ENCODE measurements around the gene CEP170B.
"Not testable (repeated sequence)": the region's sequence is repeated elsewhere in the genome, so short reads cannot be mapped to it uniquely, and the experiment has no call there.

The CEP170B gene

DNA sequence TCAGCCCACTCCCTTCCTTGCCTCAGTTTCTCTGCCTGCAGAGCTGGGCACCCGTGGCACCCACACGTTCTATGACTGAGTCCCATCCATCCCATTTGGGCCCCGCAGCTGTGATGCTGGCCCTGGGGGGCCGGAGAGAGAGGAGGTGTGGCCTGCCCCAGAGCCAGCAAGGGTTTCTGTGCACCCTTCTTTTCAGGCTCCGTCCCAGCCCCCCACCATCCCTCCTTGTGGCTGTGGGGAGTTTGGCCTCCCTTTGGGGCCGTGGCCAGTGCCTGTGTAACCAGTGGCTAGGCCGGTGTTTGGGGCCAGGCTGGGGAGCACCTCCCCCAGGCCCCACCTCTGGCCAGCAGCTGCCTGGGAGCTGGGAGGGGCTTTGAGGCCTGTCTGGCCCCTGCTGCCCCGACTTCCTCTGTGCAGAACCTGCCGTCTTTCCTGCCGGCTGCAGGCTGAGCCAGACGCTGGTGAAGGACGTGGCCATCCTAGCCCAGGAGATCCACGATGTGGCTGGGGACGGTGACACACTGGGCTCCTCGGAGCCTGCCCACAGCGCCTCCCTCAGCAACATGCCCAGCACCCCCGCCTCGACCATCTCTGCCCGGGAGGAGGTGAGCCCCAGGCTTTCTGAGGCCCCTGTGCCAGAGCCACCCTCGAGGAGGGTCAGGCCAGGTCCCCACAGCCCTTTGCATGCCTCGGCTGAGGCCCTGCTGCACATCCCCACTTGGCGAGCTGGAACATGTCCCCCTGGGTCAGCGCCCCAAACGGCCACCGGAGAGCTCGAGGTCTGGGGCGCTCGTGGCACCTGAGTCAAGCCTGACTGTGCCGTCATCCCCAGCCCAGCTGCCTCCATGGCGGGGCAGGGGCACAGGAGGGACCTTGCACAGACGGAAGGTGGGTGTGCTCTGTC lies 27.7 kb downstream of the CEP170B start:
- DNase-seq: no peak

DNA sequence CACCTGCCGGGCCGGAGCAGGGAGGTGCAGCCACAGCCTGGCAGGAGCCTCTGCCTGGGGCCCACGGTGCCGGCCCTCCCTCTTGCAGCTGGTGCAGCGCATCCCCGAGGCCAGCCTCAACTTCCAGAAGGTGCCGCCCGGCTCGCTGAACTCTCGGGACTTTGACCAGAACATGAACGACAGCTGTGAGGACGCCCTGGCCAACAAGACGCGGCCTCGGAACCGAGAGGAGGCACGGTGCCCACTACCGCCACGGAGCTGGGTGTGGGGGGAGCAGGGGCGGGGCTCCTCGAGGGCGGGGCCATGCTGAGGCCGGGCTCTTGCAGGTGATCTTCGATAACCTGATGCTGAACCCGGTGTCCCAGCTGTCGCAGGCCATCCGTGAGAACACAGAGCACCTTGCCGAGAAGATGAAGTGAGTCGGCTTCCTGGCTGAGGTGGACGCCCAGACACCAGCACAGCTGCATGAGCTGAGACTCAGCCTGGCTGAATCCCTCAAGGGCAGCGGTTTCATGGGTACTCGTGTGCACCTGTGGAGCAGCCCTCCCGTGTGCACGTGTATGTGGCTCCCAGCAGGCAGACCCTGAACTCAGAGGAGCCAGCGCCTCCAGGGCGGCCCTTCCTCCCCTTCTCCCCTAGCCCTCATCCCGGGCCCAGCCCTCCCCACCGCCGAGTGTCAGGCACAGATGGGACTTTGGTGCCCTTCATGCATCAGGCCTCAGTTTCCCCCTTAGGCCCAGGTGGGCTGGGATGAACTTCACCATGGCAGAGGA lies 28.6 kb downstream of the CEP170B start:
- DNase-seq: no peak

DNA sequence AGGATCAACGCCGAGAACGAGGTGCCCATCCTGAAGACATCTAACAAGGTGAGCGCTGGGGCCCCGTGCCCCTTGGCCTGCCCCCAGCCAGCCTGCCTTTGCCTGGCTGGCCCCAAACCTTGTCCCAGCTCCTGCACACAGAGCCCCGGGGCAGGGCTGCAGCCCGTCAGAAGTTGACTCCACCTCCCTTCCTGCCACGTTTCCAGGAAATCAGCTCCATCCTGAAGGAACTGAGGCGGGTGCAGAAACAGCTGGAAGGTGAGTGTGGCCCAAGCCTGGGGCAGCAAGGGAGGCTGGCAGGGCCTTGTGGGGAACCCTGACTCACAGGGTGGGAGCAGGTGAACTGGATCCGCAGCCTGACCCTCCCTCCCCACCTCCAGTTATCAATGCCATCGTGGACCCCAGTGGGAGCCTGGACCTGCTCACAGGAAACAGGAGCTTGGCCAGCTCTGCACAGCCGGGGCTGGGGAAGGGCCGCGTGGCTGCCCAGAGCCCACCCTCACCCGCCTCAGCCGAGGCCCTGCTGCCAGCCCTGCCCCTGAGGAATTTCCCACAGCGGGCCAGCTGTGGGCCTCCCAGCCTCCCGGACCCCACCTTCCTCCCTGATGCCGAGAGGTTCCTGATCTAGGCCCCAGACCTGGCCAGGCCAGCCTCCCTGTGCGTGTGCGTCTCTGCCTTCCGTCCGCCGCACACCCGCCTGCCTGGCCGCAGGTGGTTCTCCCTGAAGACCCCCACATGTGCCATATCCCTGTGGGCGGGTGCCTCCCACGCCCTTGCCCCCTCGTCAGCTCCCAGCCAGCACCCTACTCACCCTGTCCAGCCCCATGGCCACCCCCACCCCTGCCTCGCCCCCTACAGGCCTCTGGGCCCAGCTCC lies 29.5 kb downstream of the CEP170B start:
- DNase-seq: no peak

DNA sequence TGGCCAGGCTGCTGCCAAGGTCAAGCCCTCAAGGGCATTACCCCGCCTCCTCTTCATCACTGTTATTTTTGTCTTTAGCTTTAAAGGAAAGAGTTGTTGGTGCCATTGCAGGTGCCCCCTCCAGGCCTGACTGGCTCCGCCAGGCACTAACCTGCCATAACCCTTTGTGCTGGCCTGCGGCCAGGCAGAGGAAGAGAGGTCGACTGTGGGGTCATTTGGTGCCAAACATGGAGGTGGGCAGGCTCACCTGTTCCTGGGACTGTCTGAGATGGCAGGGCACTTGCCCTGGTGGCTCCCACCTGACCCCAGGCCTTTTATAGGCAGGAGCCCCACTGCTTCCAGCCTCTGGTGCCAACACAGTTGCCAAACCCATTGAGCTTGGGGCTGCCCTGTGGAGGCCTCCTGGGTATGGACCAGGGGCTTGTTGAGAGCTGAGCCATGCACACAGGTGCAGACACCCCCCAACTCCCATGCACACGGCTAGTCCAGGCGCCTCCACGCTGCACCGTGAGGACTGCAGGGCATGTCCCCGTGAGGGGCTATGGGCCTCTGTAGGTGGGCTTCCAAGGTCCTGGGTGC lies 30.2 kb downstream of the CEP170B start:
- no peak for DNase-seq

DNA sequence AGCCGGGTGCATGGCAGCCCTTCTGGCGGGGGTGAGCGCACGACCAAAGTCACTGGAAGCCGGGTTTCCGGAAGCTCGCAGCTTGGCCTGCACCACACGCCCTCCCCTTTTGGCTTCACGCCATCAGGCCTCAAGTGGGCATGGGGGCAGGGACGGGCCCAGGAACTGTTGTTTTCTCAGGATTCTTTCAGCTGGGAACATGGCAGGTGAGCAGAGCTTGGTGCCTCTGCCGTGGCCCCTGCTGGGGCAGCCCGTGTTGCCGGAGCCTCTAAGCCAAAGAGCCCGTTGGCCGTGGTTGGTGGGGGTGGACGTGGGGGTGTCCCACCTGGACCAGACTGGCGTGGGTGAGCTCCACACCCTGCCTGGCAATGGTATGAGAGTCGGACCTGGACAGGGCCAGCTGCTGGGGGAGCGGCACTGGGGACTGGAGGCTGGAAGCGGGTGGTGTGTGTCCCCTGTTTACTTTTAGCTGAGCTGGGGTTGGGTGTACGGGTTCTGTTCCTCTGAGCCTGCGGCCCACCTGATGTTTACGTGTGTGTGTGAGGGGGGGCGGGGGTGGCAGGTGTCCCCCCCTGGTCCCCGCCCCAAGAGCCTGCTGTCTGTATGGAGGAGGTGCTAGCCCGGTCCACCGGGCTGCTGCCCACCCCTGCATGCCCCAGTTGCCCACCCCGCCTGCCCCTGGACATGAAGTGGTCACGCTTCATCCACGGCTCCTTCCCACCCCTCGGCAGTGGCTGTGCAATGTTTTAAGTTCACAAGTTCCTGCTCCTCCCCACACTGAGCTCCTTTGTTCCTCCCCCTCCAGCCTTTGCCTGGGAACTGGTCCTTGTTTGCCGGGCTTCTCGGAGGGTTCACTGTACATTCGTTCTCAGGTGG lies 31.0 kb downstream of the CEP170B start:
- peak; percentile 10 for DNase-seq

DNA sequence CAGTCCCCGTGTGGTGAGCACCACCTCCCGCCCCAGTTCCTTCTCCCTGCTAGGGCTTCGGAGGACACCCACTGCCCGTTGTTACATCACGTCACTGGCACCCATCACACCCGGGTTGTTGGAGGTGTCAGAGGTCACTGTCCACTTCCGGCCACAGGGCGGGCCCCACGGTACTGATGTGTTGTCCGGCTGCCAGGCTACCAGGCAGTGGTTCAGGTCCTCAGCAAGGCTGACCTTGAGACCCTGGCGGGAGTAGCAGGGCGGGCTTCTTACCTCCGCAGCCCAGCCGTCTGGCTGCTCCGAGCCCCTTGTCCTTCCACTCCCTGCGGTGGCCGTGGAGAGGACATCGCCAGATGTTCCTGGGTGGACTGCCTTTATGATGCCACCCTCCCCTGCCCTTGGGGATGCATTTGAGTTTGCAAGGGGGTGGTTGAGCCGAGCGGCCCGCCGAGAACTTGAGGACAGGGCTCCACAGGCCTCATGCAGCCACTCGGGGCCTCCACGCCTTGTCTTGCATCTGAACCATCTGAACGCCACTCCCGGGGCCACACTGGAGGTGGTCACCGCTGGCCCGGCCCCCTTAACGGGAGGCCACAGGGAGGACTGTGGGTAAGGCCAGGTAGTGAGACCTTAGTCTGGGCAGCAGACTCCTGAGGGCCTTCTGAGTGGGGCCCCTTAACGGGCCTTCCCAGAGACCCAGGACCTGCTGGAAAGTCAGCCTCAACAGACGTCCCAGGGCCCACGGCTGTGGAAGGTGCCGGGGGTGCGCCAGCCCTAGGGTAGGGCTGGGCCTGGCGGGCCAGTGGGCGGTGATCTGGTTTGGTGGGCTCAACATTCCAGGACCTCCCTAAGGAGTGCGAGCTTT lies 32.5 kb downstream of the CEP170B start:
- no peak for DNase-seq

DNA sequence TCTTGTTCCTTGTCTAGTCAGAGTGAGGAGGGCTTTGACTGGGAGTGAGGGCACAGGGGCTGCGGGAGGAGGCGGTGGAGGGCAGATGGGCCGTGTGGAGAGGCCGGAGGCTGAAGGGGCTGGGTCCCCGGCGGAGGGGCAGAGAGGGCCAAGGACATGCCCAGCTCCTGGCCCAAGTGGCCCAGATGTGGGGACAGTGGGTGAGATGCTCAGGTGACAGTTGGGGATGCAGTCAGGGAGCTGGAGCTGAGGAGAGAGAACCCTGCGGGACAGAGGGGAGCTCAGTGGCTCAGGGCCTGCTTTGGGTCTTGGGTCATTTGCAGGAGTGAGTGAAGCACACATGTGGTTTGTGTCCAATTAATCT lies 33.1 kb downstream of the CEP170B start:
- DNase-seq: no peak

DNA sequence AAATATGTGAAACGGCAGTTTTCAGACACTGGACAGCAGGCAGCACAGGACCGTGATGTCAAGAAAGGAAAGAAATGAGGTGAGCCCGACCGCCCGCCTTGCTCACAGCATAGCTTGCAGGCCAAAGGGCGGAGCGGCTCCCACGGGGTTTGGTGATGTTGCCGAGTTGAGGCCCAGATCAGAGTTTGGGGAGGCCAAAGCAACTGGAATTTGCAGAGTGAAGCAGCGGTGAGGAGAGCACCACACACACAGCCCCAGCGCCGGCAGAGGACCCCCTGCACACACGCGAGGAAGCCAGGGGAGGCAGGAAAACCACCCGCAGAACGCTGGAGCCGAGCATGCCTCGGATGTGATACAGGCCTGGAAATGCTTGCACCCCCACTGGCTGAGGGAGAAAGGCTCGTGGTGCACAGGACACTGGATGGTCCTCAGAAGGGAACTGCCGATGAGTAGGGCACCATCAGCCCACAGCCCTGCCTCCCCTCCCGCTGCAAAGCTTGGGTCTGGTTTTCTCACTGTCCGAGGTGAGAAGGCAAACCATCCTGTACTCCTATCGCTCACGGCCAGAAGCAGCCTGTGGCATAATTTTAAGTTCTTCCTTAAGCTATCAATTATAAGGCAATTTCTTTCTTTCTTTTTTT lies 33.9 kb downstream of the CEP170B start:
- no peak for DNase-seq

DNA sequence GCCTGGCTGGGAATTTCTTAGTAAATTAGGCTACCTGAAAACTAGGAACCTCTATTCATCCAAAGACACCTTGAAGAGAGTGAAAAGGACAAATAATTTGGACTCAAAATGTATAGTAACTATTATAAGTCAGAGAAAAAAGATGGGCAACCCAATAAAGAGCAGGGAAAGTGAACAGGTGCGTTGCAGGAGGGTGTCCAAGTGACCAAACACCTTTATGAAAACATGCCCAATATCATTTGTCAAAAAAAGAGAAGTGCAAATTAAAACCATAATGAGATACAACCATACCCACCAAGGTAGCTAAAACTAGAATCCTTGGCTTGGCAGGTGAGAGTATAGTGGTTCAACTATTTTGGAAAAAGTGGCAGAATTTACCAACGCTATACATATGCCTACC lies 34.7 kb downstream of the CEP170B start:
- no peak for DNase-seq

DNA sequence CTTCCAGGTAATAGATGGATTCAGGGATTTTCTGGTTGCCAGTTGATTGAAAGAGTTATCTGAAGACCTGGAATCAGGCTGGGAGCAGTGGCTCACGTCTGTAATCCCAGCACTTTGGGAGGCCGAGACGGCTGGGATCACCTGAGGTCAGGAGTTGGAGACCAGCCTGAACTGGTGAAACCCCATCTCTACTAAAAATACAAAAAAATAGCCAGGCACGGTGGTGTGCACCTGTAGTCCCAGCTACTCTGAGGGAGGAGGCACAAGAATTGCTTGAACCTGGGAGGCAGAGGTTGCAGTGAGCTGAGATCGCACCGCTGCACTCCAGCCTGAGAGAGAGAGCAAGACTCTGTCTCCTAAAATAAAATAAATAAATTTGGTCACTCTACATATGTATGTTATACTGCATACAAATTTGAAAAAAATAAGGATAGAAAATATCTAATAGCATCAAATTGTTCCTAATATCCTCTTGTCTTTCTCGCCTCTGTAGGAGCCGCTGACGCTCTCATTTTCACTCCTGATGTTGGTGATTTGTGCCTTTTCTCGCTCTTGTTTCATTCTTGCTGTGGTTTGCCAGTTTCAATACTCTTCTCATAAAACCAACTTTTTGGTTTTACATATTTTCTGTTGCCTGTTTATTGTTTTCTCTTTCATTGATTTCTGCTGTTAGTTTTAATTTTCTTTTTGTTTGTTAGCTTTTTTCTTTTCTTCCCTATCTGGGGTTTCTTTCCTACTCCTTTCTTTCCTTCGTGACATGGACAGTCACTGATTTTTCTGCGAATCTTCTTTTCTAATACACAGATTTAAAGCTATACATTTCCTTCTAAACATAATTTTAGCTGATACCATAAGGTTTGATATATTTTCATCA lies 35.8 kb downstream of the CEP170B start:
- DNase-seq: no peak

DNA sequence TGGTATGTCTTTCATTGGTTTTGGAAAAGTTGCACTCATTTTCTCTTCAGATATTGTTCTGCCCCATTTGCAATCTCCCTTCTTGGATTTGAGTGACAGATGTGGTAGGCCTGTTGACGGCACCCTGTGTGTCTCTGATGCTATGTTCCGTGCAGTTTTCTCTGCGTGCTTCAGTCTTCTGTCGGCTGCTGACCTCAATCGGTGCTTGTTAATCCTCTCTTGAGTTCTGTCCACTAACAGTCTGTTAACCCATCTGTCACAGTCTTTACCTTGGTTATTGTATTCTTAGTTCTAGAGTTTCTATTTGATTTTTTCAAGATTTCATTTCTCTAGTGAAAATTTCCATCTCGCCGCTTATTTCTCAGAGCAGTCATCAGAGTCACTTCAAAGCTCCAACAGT lies 38.9 kb downstream of the CEP170B start:
- DNase-seq: no peak

DNA sequence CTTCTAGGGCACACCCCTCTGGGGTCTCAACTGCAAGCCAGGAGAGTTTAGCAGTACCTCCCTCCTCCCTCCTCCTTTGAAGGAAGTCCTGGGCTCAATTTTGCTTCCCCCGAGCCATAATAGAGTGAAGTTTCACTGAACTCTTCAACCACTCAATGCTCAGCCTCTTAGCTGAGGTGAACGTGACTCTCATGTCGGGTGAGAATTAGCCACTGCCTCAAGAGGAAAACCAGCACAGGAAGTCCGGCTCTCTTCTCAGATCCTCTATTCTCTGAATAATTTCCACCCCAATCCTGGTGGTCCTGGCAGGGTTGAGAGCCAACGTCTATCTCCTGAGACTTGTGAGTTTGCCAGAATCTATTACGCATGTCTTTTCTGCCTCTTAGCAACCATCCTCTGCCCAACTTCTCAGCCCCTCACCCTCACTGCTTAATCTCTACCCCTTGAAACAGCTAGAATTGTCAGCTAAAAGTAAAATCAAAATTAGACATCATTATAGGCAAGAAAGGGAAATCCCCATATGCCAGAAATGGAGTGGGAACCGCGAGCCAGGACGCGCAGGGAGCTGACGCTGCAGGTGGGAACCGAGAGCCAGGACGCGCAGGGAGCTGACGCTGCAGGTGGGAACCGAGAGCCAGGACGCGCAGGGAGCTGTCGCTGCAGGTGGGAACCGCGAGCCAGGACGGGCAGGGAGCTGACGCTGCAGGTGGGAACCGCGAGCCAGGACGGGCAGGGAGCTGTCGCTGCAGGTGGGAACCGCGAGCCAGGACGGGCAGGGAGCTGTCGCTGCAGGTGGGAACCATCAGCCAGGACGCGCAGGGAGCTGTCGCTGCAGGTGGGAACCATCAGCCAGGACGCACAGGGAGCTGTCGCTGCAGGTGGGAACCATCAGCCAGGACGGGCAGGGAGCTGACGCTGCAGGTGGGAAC lies 39.8 kb downstream of the CEP170B start:
- not testable (repeated sequence) for DNase-seq

DNA sequence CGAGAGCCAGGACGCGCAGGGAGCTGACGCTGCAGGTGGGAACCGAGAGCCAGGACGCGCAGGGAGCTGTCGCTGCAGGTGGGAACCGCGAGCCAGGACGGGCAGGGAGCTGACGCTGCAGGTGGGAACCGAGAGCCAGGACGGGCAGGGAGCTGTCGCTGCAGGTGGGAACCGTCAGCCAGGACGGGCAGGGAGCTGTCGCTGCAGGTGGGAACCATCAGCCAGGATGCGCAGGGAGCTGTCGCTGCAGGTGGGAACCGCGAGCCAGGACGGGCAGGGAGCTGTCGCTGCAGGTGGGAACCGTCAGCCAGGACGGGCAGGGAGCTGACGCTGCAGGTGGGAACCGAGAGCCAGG lies 40.5 kb downstream of the CEP170B start:
- DNase-seq: not testable (repeated sequence)

DNA sequence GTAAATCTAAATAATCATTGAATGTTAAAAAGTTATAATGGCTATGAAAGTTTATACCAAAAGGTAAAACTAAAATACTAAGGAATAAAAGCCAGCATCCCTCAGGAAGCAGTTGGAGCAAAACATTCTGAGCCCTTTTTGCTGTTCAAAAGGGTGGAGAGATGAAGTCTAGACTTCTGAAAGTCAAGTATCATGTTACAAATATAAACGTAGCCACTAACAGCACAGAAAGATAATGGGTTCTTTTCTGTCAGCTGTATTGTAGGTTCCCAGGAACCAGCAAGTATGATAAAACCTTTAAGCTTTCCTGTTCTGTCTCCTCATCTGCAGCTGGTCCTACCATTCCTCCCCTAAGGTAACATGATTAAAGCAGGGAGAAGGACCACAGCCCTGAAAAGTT lies 43.2 kb downstream of the CEP170B start:
- DNase-seq: peak; percentile 16

DNA sequence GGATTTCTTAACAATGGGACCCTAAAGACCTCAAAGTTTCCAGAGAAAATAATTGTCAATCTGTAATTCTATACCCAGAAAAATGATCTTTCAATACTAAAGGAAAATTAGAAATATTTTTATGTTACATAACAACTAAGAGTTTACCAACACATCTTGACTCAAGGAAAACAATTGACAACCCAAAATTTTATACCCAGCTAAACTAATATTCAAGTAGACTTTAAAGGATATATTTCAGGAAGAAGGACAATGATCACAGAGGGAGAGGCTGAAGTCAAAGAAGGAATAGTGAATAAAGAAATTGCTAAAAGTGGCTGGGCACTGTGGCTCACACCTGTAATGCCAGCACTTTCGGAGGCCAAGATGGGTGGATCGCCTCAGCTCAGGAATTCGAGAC lies 47.0 kb downstream of the CEP170B start:
- DNase-seq: no peak

DNA sequence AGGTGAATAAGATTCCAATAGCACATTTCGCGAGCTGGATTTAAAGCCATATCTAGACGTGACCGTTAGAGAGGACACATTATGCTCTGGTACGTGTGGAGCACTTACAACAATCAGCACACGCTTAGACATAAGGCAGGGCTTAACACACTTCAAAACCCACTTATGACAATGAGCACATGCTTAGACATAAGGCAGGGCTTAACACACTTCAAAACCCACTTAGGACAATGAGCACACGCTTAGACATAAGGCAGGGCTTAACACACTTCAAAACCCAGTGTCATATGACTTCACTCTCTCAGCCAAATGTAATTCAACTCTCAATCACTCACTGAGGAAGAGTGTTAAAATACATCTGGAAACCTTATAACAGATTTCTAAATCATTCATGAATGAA lies 48.4 kb downstream of the CEP170B start:
- no peak for DNase-seq

DNA sequence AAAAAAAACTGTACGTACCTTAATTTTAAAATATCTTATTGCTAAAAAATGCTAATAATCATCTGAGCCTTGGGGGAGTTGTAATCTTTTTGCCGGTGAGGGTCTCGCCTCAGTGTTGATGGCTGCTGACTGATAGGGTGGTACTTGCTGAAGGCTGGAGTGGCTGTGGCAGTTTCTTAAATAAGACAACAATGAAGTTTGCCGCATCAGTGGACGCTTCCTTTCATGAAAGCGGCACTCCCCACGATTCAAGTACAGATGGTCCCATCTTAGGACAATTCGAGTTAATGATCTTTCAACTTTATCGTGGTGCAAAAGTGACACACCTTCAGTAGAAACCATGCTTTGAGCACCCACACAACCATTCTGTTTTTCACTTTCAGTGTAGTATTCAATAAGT lies 52.0 kb downstream of the CEP170B start:
- no peak for DNase-seq

DNA sequence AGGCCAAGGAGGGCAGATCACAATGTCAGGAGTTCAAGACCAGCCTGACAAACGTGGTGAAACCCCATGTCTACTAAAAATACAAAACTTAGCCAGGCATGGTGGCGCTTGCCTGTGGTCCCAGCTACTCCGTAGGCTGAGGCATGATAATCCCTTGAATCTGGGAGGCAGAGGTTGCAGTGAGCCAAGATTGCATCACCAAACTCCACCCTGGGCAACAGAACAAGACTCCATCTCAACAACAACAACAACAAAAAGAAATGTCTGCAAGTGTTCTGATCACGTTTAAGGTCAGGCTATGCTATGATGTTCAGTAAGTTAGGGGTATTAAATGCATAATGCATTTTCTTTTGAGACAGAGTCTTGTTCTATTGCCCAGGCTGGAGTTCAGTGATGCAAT lies 52.9 kb downstream of the CEP170B start:
- no peak for DNase-seq

Data from NCI-H748 treated with DMSO at 0.1 percent for 48 hours (cell line).